GM21786 (cell line): ENCODE measurements around the gene MRPL33.

Experiments
- ATAC-seq: cut with Tn5 transposase; IDR thresholded peaks from one replicate; pipeline ENCODE4 v1.9.1; 2021; ENCODE audit not compliant: unreplicated experiment

Gene MRPL33

GRCh38 chr2:27807476-27807875 lies 36.0 kb downstream of the MRPL33 start:
- ATAC-seq: no peak

GRCh38 chr2:27808418-27808817 lies 36.9 kb downstream of the MRPL33 start:
- ATAC-seq: no peak

GRCh38 chr2:27808984-27809383 lies 37.5 kb downstream of the MRPL33 start:
- ATAC-seq: no peak

GRCh38 chr2:27809761-27810241 lies 38.3 kb downstream of the MRPL33 start:
- no peak for ATAC-seq

- no peak for ATAC-seq
Measured at GRCh38 chr2:27810455-27810854, 38.9 kb downstream of the MRPL33 start.

- ATAC-seq: no peak
Measured at GRCh38 chr2:27811768-27812167, 40.2 kb downstream of the MRPL33 start.

- ATAC-seq: no peak
Measured at GRCh38 chr2:27814758-27815157, 43.2 kb downstream of the MRPL33 start.

GRCh38 chr2:27815860-27816438 lies 44.4 kb downstream of the MRPL33 start:
- ATAC-seq: no peak

GRCh38 chr2:27822049-27822448 lies 50.5 kb downstream of the MRPL33 start:
- no peak for ATAC-seq

GRCh38 chr2:27823135-27823534 lies 51.6 kb downstream of the MRPL33 start:
- no peak for ATAC-seq

- no peak for ATAC-seq
Measured at GRCh38 chr2:27823569-27823968, 52.0 kb downstream of the MRPL33 start.

GRCh38 chr2:27824401-27824800 lies 52.9 kb downstream of the MRPL33 start:
- ATAC-seq: no peak

GRCh38 chr2:27828305-27828704 lies 56.8 kb downstream of the MRPL33 start:
- no peak for ATAC-seq
